HG03196 (cell line): ENCODE data around the gene IFI44.

Experiments
- ATAC-seq: cut with Tn5 transposase; IDR thresholded peaks from one replicate; pipeline ENCODE4 v1.9.1; 2021; ENCODE audit not compliant: unreplicated experiment

IFI44 gene

DNA sequence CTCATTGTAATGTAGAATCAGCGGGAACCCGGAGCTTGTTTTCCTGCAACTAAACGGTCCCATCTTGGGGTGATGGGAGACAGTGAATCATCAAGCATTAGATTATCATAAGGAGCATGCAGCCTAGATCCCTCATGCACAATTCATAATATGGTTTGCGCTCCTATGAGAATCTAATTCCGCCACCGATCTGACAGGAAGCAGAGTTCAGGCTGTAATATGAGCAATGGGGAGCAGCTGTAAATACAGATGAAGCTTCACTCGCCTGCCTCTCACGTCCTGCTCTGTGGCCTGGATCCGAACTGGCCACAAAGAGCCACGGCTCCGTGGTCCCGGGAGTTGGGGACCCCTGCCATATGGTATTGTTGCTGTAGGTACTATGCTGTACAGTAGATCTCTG is 1.6 kb downstream of the IFI44 start:
- no peak for ATAC-seq

DNA sequence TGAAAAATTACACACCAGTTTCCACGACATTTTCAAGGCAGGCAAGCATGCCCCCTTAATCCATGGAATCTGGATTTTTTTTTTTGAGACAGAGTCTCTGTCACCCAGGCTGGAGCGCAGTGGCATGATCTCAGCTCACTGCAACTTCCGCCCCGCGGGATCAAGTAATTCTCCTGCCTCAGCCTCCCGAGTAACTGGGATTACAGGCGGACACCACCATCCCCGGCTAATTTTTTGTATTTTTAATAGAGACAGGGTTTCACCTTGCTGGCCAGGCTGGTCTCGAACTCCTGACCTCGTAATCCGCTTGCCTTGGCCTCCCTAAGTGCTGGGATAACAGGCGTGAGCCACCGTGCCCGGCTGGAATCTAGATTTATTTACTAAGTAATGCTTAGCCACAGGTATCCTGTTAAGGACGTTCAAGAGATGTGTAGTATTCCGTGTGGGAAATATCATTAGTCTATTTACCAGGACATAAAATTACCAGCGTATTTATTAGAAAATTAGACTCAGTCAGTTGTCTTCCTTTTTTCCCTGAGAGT is 2.5 kb downstream of the IFI44 start:
- no peak for ATAC-seq

DNA sequence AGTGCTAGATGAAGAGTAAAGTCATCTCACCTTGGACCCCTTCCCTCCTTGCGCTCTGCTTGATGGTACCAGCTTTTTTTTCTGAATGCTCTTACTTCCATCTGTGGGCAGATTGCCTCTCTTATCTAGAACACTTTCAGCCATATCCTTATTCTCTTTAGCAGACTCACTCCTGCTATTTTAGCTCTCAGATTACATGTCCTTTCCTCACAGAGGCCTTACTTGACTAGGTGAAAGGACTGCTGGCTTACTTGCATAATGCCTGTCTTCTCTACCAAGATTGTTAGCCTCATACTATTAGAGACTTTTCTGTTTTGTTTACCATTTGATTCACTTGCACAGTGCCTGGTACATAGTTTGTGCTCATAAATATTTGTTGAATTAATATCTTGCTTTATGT is 9.3 kb downstream of the IFI44 start:
- ATAC-seq = no peak

DNA sequence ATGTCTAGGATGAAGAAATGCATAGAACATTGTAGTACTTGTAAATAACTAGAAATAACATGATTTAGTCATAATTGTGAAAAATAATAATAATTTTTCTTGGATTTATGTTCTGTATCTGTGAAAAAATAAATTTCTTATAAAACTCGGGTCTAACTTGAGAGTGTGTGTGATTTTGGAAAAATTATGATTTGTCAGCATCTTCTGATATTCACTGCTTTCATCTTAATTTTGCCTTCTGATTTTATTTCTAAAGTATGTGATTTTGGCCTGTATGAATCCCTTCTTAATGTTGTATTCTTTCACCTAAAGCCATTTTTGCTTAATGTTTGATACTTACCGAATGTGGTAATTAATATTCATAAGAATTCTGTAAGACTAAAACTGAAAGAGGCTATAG is 14.3 kb downstream of the IFI44 start:
- no peak for ATAC-seq

DNA sequence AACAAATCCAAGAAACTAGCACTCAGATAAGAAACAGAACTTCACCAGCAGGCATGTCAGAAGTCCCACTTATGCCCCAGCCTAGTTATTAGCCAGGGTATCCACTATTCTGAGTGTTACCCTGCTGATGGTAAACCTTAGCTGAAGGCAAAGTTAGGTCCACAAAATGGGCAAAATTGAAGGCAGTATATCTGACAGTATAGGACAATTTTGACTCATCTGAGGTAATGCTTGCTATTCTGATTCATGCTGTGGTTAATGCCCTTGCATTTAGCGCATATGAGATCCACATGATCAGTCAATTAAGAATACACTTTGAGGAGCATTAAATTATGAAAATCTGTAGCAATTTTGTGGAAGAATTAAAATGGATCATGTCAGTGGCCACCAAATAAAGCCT is 15.1 kb downstream of the IFI44 start:
- ATAC-seq = no peak

DNA sequence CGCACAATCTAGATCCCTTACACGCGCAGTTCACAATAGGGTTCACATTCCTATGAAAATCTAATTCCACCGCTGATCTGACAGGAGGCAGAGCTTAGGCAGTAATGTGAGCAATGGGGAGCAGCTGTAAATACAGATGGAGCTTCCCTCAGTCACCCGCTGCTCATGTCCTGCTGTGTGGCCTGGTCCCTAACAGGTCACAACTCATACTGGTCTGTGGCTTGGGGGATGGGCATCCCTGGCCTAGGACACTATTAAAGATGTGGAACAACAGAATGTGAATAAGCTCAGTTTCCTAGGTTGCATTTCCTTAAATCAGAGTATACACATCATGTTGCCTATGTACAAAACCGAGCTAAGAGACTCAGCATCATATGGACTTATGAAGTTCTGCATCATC is 16.2 kb downstream of the IFI44 start:
- no peak for ATAC-seq

DNA sequence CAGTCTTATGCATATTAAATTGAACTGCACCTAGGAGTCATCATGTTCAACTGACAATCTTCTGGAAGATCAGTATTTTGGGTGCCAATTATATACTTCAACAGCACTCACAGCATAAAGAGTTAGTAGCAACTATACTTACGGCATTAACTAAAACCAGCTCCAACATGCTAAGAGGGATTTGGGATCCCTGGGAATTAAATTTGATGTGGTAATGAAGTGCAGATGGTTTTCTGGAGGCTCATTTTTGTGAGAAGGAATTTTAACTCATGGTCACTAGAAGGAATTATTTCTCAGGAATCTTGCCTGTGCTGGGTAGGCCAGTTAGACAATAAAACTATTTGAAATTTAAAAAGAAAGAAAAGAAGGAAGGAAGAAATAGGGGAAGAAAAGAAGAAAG is 18.3 kb downstream of the IFI44 start:
- no peak for ATAC-seq

DNA sequence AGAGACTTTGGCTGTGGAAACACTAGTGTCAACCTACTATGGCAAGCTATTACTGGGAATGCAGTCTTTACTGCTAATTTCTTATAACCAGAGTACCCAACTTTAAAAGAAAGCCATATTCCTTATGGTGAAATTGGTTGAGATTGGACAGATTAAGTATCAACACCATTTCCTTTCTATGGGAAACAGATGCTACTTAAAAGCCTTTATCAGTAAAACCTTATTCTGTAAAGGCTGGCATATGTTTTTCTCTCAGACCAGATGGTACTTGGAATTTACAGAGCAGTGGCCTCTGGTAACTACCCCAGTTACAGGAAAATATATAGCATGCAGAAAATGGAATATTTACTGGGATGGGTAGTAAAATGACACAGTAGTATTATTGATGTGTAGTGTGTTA is 18.8 kb downstream of the IFI44 start:
- ATAC-seq = no peak

DNA sequence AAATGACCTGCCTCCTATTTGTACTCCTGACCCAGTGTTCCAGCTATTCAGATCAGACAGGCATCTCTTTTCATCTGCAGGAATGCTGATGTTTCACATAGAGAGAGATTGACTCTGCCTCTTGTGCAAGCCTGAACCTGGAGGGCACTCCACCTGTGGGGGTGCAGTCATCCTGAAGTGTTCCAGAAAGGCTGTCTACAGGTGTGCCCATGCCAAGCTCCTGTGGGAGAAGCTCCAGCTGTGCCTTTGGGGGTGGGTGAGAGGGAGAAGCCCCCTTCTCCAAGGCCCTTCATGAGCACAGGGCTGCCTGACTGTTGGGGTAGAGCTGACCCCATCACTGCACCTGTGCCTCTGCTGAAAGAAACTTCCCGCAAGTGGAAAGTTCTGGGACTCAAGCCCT is 22.8 kb downstream of the IFI44 start:
- no peak for ATAC-seq

DNA sequence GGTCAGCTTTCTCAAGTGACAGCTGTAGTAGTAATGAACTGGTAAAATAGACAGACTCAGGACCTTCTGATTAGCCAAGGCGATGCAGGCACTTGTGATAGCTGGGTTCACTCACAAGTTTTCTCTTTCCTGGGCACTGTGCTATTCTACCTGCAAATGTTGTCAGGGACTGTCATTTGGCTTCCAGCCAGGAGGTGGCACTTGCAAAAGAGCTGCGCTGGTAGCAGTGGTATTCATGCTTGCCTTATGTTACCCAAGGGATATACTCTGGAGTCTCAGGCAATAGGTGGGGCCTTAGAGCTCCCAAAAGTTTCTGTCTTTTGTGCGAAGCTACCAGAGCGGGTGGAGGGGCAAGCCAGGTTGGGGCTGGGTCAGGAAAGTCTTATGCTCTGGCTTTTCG is 23.5 kb downstream of the IFI44 start:
- no peak for ATAC-seq

DNA sequence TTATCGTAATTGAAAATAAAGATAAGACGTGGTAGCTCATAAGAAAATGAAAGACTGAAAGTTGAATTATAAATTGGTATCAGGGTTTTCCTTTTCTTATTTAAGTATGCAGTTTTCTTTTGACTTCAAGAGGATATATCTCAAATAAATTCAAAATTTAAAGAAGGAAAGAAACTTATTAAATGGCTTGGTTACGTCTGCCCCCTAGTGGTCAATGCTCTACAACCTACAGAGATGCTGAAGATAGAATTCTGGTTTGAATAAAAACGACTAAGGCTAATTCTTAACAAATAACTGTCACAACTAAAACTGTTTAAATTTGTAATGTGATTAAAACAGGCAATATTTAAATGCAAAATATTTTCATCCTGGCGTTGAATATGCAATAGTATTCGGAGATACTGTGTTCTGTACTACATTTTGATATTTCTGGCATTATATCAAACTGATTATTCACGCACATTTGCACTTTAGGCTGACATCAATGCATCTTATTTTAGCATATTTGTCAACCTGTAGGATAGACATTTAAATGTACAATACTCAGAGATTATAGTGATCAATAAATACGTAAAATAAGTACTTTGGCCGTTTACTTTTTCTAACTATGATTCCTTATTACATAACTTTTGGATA is 26.8 kb downstream of the IFI44 start:
- ATAC-seq = no peak

DNA sequence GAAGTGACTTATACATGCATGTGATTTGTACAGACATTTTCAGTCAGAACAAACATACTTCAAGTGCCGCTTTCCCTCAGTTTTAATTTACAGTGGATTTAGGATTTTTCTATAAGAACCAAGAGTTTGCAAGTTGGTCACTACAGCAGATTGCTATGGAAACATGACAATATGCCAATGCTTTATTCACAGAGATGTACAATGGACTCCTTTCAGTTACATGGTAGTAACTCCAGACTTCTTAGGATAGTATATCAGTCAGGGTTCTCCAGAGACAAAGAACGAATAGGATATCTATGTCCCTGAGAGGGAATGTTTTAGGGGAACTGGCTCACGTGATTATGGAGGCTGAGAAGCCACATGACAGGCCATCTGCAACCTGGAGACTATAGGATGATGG is 27.4 kb downstream of the IFI44 start:
- ATAC-seq = no peak

DNA sequence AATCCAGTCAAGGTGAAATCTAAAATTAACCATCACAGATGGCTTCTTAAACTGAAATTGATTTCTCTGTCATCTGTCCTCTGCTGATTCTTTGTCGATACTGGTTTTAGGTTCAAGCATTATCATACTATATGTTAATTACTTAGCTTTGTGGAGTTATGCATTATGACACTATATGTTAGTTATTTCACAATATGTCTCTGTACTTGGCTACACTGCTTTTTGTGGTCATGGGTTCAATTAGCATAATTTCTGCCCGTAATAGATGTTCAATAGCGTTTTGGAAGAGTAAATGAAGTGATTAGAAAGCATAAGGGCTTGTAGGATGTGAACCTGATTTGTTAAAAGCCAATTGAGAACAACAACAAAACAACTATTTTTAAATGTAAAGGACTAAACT is 28.2 kb downstream of the IFI44 start:
- ATAC-seq = no peak

DNA sequence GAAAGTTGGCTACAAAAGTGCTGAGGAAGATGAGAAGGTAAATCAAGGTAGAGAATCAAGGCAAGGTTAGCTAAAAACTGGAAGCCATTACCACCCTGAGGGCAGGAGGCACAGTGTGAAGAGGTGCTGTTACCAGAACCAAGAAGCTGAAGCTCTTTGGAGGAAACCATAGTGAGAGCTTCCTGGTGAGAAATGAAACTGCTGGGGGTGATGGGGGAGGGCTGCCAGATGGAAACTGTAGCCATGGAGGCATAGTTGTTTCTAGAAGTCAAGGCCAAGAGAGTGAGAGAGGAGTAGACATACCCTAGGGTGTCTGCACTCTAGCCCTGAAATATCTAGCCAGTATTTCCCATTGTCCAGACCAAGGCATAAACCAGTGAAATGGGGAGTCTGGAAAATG is 28.7 kb downstream of the IFI44 start:
- peak; percentile 79 for ATAC-seq

DNA sequence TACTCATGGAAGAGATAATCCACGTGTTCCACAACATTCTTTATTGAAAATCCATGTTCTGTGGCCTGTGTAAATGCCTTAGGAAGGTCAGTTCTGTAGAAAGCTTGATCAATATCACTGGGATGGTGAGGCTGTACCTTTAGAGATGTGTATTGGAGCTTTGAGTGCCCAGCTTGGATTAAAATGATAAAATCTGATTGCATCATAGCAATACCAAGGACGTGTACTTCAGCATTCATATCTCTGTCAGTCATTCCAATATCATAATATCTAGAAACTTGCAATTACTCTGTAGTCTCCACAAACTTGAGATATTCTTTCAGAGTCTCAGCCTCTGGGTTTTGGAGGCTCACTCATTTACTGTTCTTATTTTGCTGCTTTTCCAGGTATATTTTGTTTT is 31.6 kb downstream of the IFI44 start:
- no peak for ATAC-seq

DNA sequence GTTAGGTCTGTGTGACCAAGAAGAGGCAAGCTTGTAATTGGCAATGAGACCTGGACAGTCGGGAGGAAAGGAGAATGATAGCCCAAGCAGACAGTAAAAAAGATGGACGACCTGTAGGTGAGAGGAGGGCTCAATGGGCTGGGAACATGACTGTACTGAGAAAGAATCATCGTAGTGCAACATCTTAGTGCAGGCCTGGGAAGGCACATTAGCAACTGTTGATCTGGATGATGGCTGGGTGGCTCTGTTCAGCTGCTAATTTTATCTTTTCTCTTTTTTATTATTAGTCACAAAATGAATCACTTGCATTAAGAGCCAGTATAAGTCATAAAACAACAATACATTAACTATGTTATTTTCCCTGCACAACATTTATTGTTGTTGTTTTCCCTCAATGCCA is 32.9 kb downstream of the IFI44 start:
- ATAC-seq = no peak

DNA sequence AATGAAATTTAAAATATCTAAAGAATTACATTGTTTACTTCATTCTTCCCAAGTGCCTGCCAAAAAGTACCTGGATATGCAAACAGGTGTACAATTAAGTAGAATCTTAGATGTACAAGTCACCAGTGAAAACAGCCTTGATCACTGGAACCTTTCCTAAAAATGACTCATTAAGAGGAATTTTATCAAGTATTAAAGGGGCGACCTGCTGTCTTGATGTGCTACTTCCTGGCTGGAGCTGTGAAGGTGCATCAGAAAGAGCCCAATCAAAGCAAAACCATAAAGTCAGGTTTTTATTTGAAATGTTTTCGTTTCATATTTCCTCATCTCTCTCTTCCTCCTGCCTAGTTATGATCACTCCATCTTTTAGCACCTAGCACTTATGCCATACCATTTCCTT is 33.4 kb downstream of the IFI44 start:
- no peak for ATAC-seq

DNA sequence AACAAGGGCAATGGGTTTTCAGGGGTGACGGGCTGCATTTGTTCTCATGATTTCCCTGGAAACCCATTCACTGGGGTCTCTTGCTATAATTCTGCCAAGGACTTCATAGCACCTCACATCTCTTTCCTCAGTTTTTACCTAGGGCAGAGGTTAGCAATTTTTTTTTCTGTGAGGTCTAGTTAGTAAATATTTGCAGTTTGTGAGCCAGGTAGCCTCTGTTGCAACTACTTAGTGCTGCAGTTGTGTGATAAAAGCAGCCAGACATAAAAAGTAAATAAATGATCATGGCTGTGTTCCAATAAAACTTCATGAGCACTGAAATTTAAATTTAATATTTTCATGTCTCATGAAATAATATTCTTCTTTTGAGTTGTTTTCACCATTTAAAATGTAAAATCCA is 37.7 kb downstream of the IFI44 start:
- no peak for ATAC-seq

DNA sequence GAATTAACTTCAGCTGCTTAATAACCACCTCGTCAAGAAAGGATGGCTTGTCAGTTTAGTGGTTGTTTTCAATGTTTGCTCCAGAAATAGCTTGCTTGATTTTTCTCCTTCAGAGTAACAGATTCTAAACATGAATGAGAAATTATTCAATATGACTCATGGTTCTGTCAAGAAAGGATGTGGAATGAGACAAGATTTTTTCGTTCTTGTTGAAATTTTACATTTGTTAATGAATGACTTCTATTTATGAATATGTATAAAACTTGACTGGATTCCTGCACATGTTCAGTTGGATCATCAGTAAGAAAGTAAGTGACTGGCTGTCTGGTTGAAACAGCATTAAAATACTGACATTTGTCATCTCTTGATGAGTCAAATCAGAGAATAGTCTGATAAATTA is 38.3 kb downstream of the IFI44 start:
- no peak for ATAC-seq

DNA sequence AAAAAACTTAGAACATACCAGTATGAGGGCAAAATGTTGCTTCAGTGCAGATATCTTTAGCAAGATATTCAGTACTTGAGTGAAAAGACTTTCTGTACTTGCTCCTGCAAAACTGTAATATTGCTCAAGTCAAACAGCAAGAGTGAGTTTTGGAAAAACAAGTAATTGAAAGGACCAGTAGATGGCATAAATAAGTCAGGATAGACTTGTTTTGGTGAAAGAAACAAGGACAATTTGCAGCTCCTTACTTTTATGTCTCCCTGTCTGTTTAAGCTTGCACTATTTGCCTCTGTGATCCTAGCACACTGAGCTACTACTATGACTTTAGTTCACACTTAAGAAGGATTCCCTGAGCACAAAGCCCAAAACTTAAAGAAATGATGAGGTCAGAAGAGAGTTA is 39.1 kb downstream of the IFI44 start:
- ATAC-seq = no peak

DNA sequence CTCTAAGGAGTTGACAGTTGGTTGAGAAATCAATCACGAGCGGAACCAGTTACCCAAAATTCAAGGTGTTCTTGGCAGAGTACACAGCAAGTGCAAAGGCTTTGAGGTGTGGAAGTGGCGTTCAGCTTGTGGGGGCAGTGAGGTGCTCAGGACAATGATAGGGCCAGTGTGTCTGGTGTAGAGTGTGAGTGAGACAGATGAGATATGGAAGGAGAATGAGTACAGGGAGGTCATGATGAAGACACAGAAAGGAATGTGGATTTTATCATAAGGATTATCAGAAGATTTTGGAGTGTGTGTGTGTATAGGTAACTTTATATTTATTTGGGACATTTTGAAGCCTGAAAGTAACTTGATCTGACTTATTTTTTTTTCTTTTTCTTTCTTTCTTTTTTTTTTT is 40.9 kb downstream of the IFI44 start:
- no peak for ATAC-seq

DNA sequence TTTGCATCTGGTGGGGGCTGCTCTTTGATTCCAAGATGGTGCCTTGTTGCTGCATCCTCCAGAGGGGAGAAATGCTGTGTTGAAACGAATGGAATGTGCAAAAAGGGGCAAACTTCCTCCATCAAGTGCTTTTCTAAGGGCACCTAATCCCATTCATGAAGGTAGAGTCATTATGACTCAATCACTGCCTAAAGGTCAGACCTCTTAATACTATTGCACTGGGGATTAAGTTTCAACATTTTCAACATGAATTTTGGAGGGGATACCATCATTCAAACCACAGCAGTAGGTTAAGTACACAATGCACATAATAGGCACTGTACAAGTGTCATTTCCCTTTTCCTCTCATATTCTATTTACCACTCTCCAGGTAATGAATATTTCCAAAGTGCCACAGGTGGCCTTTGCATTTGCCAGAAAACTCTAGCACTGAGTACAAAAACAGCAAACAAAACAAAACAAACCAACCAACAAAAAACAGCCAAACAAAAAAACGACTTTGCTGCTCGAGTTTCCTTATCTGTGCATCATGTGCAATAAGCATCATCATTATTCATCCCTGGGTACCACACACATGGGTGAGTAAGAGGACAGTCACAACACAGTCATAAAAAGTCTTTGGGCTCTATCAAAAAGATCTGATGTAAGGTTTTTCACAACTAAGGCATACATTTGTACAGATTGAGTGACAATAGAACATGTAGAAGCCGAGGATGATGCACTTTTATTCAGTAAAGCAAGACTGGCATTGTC is 42.5 kb downstream of the IFI44 start:
- no peak for ATAC-seq

DNA sequence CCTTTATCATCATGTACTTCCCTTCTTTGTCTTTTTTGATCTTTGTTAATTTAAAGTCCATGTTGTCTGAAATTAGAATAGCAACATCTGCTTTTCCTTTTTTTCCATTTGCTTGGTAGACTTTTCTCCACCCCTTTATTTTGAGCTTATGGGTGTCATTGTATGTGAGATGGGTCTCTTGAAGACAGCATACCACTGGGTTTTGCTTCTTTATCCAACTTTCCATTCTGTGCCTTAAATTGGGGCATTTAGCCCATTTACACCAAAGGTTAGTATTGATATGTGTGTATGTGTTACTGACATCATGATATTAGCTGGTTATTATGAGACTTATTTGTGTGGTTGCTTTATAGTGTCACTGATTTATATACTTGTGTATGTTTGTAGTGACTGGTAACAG is 50.2 kb downstream of the IFI44 start:
- no peak for ATAC-seq
